ENCODE measurements around the gene SLC6A3. TPM values are rescaled to one million over a fixed set of nuclear protein-coding genes. Genes with fewer than 3 reads are reported as not detected.
A peak's percentile ranks its signal among the peaks of the same experiment; 100 is the strongest.

SLC6A3 gene
- total RNA-seq, 2 experiments from 2014 or later = not detected

DNA sequence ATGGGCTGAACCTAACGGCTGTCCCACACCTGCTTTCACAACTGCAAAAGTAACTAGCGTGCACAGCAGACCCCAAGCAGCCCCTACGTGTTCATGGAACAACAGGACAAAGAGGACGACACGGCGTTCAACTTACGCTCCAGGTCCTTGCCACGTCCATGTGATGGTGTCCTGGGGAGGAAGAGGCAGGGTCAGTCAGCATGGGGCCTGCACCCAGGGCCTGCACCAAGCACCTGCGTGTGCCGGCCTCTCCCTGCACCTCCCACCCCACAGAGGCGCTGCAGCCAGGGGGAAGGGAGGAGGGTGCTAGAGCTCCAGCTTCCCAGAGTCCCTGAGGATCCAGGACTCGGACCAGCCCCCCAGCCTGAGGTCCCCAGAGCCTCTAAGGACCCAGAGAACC, 35.6 kb upstream of the SLC6A3 start:
- ChIA-PET CTCF (ENCODE audit: unreplicated experiment) (interaction anchor here (0.6 to 1.0 kb wide), 3 partner anchors 11 to 516 kb away, joined by 3 to 6 read pairs (median 3); no protein-coding TSS in a partner anchor), POLR2A (no interaction called here)
- TF ChIP-seq, protein P1, sequence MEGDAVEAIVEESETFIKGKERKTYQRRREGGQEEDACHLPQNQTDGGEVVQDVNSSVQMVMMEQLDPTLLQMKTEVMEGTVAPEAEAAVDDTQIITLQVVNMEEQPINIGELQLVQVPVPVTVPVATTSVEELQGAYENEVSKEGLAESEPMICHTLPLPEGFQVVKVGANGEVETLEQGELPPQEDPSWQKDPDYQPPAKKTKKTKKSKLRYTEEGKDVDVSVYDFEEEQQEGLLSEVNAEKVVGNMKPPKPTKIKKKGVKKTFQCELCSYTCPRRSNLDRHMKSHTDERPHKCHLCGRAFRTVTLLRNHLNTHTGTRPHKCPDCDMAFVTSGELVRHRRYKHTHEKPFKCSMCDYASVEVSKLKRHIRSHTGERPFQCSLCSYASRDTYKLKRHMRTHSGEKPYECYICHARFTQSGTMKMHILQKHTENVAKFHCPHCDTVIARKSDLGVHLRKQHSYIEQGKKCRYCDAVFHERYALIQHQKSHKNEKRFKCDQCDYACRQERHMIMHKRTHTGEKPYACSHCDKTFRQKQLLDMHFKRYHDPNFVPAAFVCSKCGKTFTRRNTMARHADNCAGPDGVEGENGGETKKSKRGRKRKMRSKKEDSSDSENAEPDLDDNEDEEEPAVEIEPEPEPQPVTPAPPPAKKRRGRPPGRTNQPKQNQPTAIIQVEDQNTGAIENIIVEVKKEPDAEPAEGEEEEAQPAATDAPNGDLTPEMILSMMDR (conservative IDR thresholded peaks at IDR 0.05; ENCODE audit: low read length) = no peak
- no peak for TF ChIP-seq EZH2phosphoT487 (IDR thresholded peaks at IDR 0.05; ENCODE audit: borderline replicate concordance, low read depth, low read length)
- Histone ChIP-seq H4K20me1 (ENCODE audit: insufficient read depth, low read length) (no peaks in the 10 kb centered on the region), H3K79me2 (ENCODE audit: insufficient read depth, low read depth, low read length) (no peaks in the 10 kb centered on the region), H3K27ac (ENCODE audit: low read depth, low read length, poor library complexity, severe bottlenecking) (peak overlapping the region; percentile 44), H3K4me2 (ENCODE audit: low read length) (peak overlapping the region; percentile 9; the same call in 1 of the 2 replicates), H3K4me3 (ENCODE audit: low read depth, low read length, poor library complexity, severe bottlenecking) (no peak overlapping the region), H3K4me1 (ENCODE audit: insufficient read depth, low read length, poor library complexity, severe bottlenecking) (peaks cover 42% of the 10 kb centered on the region), H2AFZ (ENCODE audit: low read length) (no peak overlapping the region), H3K9me3 (ENCODE audit: low read length) (no peaks in the 10 kb centered on the region), H3K36me3 (ENCODE audit: insufficient read depth, low read length) (peaks cover 55% of the 10 kb centered on the region), H3K9me2 (ENCODE audit: insufficient read depth, low read length) (no peaks in the 10 kb centered on the region)
- no TSS peak for BruUV-seq (replicated peaks)
- DNase-seq (ENCODE audit: low spot score) = no peak
- intact Hi-C loops (cut with micrococcal nuclease; ENCODE audit: unreplicated experiment) = no loop called here

DNA sequence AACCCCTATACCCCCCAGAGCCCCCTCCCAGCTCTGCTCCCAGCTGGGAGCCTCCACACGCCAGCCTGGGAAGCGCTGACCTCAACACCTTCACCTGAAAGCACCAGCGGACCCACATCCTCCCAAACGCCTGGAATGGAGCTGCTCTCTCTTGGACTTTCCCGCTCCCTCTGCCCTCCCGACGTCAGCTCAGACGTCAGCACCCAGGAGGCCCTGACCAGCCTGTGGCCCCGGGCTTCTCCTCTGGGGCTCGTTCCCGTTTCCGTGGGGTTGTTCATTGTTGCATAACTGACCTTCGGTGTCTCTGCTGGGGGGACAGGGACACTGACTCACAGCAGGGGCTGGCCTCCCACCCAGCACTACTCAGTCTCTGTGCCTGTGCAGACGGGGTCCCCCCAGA, 35.0 kb upstream of the SLC6A3 start:
- H3K4me2 ChIP-seq (ENCODE audit: low read length) = peak overlapping the region; percentile 9; the same call in 1 of the 2 replicates

More for the DNA sequence above, 35.0 kb upstream of the SLC6A3 start:
- no peak overlapping the region for H2AFZ ChIP-seq (ENCODE audit: low read length)
- no TSS peak for BruUV-seq (replicated peaks)
- no peaks in the 10 kb centered on the region for H3K9me3 ChIP-seq (ENCODE audit: low read length)
- peaks cover 36% of the 10 kb centered on the region for H3K4me1 ChIP-seq (ENCODE audit: insufficient read depth, low read length, poor library complexity, severe bottlenecking)
- H3K79me2 ChIP-seq (ENCODE audit: insufficient read depth, low read depth, low read length) = no peaks in the 10 kb centered on the region
- ChIA-PET CTCF (ENCODE audit: unreplicated experiment) (interaction anchor here (0.6 to 1.0 kb wide), 3 partner anchors 12 to 515 kb away, joined by 3 to 6 read pairs (median 3); no protein-coding TSS in a partner anchor), POLR2A (no interaction called here)
- intact Hi-C loops (cut with micrococcal nuclease; ENCODE audit: unreplicated experiment) = no loop called here
- H3K4me3 ChIP-seq (ENCODE audit: low read depth, low read length, poor library complexity, severe bottlenecking) = no peak overlapping the region
- no peaks in the 10 kb centered on the region for H3K9me2 ChIP-seq (ENCODE audit: insufficient read depth, low read length)
- H3K36me3 ChIP-seq (ENCODE audit: insufficient read depth, low read length) = peaks cover 56% of the 10 kb centered on the region
- no peak for DNase-seq (ENCODE audit: low spot score)
- H4K20me1 ChIP-seq (ENCODE audit: insufficient read depth, low read length) = no peaks in the 10 kb centered on the region
- TF ChIP-seq, protein P1 (conservative IDR thresholded peaks at IDR 0.05; ENCODE audit: low read length) = no peak
- TF ChIP-seq EZH2phosphoT487 (IDR thresholded peaks at IDR 0.05; ENCODE audit: borderline replicate concordance, low read depth, low read length) = no peak
- H3K27ac ChIP-seq (ENCODE audit: low read depth, low read length, poor library complexity, severe bottlenecking) = peak overlapping the region; percentile 44

All from OCI-LY7 (cell line).